HG03460 (cell line): ENCODE data around the gene CUZD1.

ENCODE experiments used
- ATAC-seq: cut with Tn5 transposase; IDR thresholded peaks from one replicate; pipeline ENCODE4 v1.9.1; 2021; ENCODE audit not compliant: unreplicated experiment

Gene CUZD1

GRCh38 chr10:122855745-122856144 lies 10.1 kb upstream of the CUZD1 start:
- ATAC-seq = no peak

DNA sequence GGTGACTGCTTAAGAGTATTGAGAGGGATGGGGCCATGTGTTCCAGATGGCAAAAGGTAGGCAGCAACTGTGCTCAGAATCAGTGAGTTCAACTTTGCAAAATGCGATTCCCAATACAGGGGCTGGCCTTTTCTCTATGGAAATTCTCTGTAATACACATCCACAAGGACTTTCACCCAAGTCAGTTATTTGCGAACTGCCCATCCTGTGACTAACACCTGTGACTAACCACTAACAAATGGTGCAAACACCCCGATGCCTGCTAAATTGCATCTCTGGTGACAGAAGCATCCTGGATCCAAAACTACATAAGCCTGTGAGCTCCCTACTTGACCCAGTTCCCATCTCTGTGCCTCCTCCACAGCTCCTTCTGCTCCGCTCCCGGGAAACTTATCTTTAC lies 9.0 kb upstream of the CUZD1 start:
- ATAC-seq = no peak

DNA sequence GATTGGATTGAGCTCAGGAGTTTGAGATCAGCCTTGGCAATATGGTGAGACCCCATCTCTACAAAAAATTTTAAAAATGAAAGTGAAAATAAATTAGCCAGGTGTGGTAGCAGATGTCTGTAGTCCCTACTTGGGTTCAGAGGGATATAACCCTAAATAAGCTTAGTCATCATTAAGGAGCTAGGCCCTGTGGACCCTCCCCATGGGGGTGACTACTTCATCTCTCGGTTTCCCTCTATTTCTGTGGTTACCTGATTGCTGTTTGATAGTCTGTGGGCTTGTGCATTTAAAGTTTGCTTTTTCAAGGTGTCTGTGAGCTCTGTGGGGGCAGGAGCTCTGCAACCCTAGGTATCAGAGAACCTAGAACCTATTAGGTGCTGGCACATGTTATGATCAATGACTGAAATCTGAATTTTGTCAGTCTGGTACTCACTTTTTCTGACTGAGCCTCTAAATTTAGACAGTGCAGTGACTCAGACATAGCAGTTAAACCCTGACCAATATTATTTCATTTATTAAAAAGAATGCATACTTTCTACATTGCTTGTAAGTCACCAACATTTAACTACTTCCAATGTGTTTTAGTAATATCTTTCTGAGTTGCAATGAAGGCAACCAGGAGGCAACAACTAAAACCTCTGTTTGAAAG lies 8.1 kb upstream of the CUZD1 start:
- no peak for ATAC-seq

- no peak for ATAC-seq
Observed at GRCh38 chr10:122852261-122852660, 6.6 kb upstream of the CUZD1 start.

DNA sequence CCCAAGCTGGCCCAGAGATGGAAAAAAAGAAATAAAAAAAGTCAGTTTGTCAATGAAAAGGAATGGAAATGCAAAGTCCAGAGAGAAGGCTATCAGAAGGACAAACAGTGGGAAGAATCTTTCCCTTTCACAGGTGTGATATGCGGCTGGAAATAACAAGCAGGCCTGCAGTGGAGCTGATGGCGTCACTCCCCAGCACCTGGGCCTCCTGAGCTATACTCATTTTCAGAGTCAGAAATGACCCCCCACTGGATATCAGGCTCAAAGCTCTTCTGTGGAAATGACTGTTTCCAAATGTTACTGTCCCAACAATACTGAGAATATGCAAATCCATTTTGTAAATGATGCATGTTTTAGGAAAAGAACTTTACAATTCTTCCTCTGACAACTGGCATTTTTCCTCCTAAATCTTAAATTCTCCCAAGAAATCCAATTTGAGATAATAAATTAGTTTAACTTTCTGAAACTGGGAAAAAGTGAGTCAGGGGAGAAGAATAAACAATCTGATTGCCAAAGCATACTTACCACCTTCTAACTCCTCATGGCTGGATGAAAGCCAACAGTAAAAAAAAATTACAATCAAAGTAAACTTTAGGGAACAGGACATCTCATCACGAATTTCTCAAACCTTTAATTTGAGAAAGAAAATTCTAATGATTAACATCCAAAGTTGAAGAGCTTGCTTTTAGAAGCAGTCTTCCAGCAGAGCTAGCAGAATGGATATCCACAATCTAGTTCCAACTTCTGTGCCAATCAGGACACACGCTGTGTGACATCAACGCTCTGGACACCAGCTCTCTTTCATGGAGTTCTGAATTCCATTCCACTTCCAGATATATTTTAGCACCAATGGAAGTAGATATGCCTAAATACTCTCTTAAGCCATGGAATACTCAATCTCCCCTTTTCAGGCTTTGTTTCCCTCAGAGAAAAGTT lies 5.3 kb upstream of the CUZD1 start:
- no peak for ATAC-seq

DNA sequence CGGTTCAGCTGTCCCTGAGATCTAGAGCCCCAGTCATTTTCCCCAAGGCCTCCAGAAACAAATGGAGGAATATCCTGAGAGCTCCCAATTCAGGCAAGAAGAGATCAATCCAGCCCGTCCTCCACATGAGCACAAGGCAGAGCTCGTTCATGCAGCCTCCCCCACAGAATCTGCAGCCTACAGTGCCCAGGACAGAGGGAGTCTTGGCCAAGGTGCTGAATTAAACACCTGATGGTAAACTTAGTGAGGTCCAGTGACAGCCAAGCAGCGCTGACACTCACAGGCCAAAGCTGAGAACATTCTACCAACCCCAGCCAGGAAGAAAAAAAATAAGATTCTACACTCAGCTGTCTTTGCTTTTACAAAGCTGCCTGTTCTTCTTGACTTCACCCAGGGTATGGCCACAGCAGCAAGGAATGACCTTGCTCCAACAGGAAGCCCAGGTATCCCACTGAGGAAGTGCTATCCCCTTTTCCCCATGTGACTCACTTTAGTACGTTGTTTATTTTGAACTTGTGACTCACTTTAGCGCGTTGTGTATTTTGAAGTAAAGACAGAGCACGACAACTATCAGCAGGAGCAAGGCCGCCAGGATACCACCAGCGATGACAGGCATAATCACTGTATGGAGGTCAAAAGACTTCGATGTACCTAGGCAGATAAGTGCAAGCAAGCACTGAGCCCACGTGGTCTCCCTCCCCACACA lies 4.4 kb upstream of the CUZD1 start:
- ATAC-seq = no peak

DNA sequence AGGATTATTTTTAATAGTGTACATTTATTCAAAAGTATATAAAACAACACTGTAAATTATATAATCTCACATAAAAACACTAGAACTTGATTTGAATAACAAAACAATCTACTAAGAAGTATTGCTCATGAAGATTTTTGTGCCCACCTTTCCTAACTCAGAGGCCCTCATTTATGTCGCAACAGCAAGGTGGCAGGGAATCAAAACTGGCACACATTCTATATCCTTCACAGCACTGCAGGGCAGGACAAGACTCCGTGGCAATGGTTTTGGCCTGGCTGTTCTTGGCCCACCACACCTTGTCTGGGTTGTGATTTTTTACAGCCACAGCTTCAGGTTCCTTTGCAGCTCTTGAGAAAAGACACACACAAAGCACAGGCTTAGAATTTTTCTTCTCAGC lies 3.4 kb upstream of the CUZD1 start:
- ATAC-seq = no peak

GRCh38 chr10:122847782-122848604 lies 2.3 kb upstream of the CUZD1 start:
- peak; percentile 57 for ATAC-seq

DNA sequence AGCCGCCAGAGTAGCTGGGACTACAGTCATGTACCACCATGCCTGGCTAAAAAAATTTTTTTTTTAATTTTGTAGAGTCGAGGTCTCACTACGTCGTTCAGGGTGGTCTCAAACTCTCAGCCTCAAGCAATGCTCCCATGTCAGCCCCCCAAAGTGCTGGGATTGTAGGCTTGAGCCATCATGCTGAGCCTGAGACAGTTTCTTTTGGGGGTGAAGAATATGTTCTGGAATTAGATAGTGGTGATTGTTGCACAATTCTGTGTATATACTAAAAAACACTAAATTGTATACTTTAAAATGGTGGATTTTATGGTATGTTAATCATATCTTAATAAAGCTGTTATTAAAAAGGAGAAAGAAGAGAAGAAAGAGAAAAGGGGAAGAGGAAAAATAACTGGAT lies 1.5 kb downstream of the CUZD1 start:
- ATAC-seq = no peak

DNA sequence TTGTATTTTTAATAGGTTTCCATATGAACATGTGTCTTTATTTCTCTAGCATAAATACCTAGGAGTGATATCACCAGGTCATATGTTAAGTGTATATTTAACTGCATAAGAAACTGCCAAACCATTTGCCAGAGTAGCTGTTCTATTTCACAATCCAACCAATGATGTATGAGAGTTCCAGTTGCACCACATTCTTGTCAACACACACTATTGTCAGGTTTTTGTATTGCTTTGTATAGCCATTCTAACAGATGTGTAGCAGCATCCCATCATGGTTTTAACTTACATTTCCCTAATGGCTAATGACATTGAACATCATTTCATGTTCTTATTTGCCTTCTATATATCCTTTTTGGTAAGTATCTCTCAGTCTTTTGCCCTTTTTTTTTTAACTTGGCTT lies 4.1 kb downstream of the CUZD1 start:
- ATAC-seq = no peak

DNA sequence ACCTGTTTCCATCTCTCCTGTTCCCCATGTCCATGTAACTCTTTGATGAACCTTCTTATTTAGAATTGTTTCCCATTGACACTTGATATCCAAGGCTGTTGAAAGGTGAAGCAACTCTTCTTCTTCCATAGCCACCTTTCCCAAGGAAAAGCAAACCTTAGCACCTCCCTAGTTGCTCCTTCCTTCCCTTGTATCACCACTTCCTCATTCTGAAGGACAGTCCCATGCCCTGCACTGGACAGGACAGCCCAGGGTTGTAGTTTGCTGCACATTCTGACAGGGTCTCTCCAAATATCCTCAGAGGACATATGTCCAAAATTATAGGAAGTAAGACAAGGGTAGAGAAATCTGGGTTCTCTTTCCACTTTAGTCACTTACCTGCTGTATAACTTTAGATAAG lies 6.2 kb downstream of the CUZD1 start:
- ATAC-seq = no peak

DNA sequence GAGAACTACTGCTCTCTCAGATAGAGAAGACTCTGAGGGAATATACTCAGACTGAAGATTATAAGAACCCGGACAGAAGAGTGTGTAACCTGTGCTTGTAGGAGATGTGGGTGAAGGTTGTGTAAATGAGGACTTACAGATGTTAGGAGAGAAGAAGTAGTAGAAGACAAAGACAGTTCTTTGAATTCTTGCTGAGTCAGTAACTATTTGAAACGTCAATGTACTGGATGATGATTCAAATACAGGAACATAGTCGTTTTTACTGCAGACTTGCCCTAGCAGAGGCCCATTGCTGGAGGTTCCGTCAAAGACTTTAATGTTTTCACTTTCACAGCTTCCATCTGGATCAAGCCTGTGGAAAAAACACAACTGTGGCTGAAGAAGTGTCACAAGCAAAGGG lies 6.8 kb downstream of the CUZD1 start:
- ATAC-seq = no peak

- ATAC-seq = no peak
Observed at GRCh38 chr10:122835908-122836307, 9.7 kb downstream of the CUZD1 start.

DNA sequence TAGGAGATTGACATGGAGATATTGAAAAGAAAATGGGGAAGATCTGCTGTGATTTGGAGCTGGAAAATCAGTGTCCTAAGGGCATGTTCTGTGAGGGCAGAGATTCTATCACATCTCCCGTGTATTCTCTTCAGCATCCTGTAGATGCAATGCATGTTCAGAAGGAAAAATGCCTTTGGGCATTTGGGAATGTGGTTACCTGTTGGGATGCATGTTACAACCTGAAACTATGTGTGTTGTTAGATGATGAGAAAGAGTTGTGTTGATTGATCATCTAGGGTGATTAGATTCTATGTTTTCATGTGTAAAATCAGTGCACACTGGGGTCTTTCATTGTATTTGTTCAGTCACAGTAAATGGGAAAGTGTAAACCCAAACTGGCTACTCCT lies 14.7 kb downstream of the CUZD1 start:
- no peak for ATAC-seq

DNA sequence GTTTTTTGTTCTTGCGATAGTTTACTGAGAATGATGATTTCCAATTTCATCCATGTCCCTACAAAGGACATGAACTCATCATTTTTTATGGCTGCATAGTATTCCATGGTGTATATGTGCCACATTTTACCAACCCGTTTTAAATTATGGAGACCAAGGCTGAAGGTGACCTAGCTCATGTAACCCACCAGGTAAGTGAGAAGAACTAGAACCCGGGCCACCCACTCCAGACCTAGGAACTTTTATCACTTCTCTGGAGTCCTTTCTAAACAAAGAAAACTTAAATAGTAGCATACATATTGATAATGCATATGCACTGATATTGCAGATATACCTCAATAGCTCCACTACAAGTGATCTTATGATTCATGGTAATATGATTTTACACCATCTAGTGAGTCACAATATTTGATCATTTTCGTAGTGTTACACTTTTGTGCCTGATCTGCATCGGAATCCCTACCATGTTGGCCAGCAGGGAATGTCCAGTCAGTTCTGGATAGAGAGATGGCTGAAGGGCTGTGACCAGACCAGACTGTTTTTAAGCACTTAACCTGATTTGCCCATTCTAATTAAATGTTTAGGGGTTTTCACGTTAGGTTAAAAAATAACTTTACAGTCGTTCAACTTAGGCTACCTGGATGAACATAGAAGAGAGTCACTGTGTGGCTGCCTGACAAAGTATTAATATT lies 15.2 kb downstream of the CUZD1 start:
- no peak for ATAC-seq

DNA sequence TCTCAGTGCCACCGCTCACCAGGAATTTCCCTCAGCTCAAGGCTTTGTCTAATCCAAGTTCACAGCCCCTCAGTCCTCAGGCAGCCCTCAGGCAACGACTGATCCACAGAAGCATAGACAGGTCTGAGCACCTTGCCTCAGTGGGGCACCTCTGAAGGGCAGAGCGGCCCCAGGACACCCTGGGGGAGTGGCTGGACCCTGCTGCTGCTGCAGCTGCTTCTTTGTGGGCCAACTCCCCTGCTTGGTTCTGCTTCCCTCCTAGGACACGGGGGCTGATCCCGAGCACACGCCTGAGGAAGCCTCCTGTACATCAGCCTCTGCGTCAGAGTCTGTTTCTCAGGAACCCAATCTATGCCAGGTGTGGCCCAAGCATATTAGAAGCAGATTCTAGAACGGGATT lies 16.2 kb downstream of the CUZD1 start:
- ATAC-seq = no peak

DNA sequence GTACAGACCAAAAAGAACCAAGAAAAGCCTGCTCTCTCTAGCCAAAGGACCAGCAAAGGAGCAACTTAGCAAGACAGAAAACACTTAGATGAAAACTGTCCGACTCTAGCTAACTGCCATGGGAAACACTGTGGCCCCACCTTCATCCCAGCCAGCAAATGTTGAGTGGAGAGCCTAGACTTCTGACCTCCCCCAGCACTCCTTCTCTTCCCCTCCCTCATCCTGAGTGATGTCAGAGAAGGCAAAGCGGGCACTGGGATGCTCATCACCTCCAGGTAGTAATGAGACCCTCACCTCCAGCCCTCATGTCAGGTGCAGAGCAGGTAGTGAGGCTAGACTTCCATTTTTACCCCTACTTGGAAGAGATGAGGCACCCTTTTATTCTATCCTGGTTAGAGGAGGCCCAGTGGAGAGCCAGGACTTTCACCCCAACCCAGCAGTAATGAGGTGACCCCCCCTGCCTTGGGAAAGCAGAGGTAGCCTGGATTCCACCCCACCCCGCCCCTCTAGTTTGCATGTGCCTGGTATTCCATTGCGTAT lies 16.9 kb downstream of the CUZD1 start:
- no peak for ATAC-seq

GRCh38 chr10:122827302-122827701 lies 18.4 kb downstream of the CUZD1 start:
- ATAC-seq = no peak

DNA sequence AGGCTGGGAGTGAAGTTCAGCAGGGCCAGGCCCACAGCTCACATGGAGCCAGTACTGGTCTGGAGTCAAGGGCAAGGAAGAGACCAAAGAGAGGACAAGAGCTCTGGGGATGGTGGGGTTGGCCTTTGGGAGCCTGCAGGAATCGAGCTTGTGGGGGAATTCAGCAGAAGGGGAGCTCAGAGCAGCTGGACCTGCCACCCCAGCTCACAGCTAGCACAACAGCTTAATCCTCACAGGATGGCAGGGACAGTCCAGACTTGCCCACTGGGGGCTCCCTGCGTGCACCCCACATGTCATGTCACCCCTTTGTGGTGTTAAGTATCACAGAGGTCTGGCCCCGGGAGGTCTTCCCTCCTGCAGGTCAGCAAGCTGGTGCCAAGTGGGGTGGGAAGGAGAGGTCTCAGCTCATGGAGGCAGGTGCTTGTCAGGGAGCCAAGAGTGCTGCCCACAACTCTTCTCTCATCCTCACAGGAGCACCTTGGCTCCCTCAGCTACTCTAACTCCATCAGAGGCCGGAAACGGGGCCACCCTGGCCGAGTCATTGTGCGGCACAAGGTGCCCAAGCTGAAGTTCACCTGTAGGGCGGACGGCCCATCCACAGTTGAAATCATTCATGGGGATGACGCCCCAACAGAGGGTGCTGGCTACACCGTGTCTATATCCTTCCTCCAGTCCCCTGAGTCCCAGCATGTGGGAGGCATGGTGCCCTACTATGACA lies 22.5 kb downstream of the CUZD1 start:
- ATAC-seq = no peak

DNA sequence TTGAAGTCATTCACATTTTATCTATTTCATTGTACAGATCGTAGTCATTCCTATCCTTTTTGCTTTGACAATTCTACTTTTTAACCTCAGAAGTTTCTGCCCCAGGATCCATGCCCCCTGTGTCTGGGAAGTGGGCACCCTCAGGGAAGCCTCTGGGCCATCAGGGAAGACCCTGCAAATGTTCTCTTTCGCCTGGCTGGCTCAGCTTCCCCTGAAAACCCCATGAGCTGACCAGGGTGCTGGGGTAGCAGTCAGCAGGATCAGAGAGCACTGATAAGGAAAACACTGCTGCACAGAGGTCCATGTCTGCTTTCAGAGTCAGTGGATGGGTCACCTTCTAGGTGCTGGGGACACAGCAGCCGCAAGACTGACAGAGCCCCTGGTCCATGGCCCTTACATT lies 23.8 kb downstream of the CUZD1 start:
- no peak for ATAC-seq
